GM20000 (cell line): Measurements from ENCODE around the gene ABHD14A.

Experiments used
- DNase-seq: peaks from one replicate; pipeline ENCODE4 v3.0.0; 2012; ENCODE audit warnings: low spot score
- CTCF ChIP-seq: IDR thresholded peaks from 2 replicates; pipeline ENCODE4 v1.5.1; 2012; ENCODE audit warnings: mild to moderate bottlenecking, control low read depth; ENCODE audit errors: extremely low read depth, missing control alignments

The ABHD14A gene

GRCh38 chr3:52005571-52005986, 30.7 kb downstream of the ABHD14A start:
- no peak for DNase-seq
- no peak for TF ChIP-seq CTCF

GRCh38 chr3:52006017-52006819, 31.4 kb downstream of the ABHD14A start:
- no peak for DNase-seq
- TF ChIP-seq CTCF: no peak

- TF ChIP-seq CTCF: no peak
- DNase-seq: no peak
These were observed 31.9 kb downstream of the ABHD14A start for GRCh38 chr3:52006820-52007133.

GRCh38 chr3:52007291-52007690, 32.4 kb downstream of the ABHD14A start:
- TF ChIP-seq CTCF: no peak
- no peak for DNase-seq

- no peak for DNase-seq
- TF ChIP-seq CTCF: no peak
These were observed 35.6 kb downstream of the ABHD14A start for GRCh38 chr3:52010431-52010830.

- DNase-seq: no peak
- TF ChIP-seq CTCF: no peak
These were observed 37.8 kb downstream of the ABHD14A start for GRCh38 chr3:52012699-52013098.

- DNase-seq: no peak
These were observed 39.1 kb downstream of the ABHD14A start for GRCh38 chr3:52013802-52014598.

More at GRCh38 chr3:52013802-52014598, 39.1 kb downstream of the ABHD14A start:
- no peak for TF ChIP-seq CTCF
